DOHH2 (cell line): ENCODE results near the gene GPSM3.

Source experiments
- H3F3A ChIP-seq: fragments of 200-600 bp; sonication (generic), shearing (Covaris generic); 2 replicates; pipeline ENCODE4 v1.6.0; 2016; ENCODE audit warnings: antibody characterized with exemption, mild to moderate bottlenecking; ENCODE audit not compliant: control insufficient read depth, insufficient read depth
- H3K27ac ChIP-seq: fragments of 200-600 bp; sonication (generic); 2 replicates; pipeline ENCODE4 v1.5.1; 2014; ENCODE audit warnings: low read depth, mild to moderate bottlenecking, low read length, moderate library complexity
- H3K27me3 ChIP-seq: fragments of 200-600 bp; sonication (generic); 2 replicates; pipeline ENCODE4 v1.6.1; 2014; ENCODE audit warnings: mild to moderate bottlenecking, low read length, mixed read lengths; ENCODE audit not compliant: control insufficient read depth
- H3K36me3 ChIP-seq: fragments of 200-600 bp; sonication (generic); 2 replicates; pipeline ENCODE4 v1.6.1; 2014; ENCODE audit warnings: mild to moderate bottlenecking, low read length, moderate library complexity, mixed read lengths; ENCODE audit not compliant: control insufficient read depth
- H3K4me1 ChIP-seq: fragments of 200-600 bp; sonication (generic); 2 replicates; pipeline ENCODE4 v1.6.1; 2014; ENCODE audit warnings: mild to moderate bottlenecking, low read length, mixed read lengths; ENCODE audit not compliant: control insufficient read depth
- H3K4me2 ChIP-seq: fragments of 200-600 bp; sonication (generic); 2 replicates; pipeline ENCODE4 v1.6.0; 2014; ENCODE audit warnings: mild to moderate bottlenecking, low read length, moderate library complexity
- H3K4me3 ChIP-seq: fragments of 200-600 bp; sonication (generic); 2 replicates; pipeline ENCODE4 v1.5.1; 2014; ENCODE audit warnings: mild to moderate bottlenecking, low read length, mixed read lengths
- H3K79me2 ChIP-seq: fragments of 200-600 bp; sonication (generic); 2 replicates; pipeline ENCODE4 v1.6.1; 2014; ENCODE audit warnings: mild to moderate bottlenecking, low read length, mixed read lengths; ENCODE audit not compliant: control insufficient read depth
- H3K9me2 ChIP-seq: fragments of 200-600 bp; sonication (generic); replicated peaks from 2 replicates; pipeline ENCODE4 v1.6.1; 2014; ENCODE audit warnings: mild to moderate bottlenecking, low read length, mixed read lengths; ENCODE audit not compliant: control insufficient read depth
- H3K9me3 ChIP-seq: fragments of 200-600 bp; sonication (generic); 2 replicates; pipeline ENCODE4 v1.6.1; 2014; ENCODE audit warnings: antibody characterized with exemption, low read length, mixed read lengths; ENCODE audit not compliant: control insufficient read depth, insufficient read depth
- H4K20me1 ChIP-seq: fragments of 200-600 bp; sonication (generic); 2 replicates; pipeline ENCODE4 v1.6.0; 2014; ENCODE audit warnings: low read depth, mild to moderate bottlenecking, antibody characterized with exemption, low read length, moderate library complexity; ENCODE audit not compliant: control insufficient read depth, insufficient read depth
- EZH2phosphoT487 ChIP-seq: fragments of 200-600 bp; sonication (generic); IDR thresholded peaks from 2 replicates; pipeline ENCODE4 v1.6.1; 2017; ENCODE audit warnings: borderline replicate concordance, mild to moderate bottlenecking, antibody characterized with exemption, low read length, moderate library complexity, mixed read lengths
- TF ChIP-seq, protein P1 (sequence below): fragments of 200-600 bp; sonication (generic); IDR thresholded peaks from one replicate; pipeline ENCODE4 v1.5.1; 2014; ENCODE audit warnings: antibody characterized with exemption, mild to moderate bottlenecking, low read depth, low read length; ENCODE audit not compliant: poor library complexity, severe bottlenecking

GPSM3 gene, protein sequence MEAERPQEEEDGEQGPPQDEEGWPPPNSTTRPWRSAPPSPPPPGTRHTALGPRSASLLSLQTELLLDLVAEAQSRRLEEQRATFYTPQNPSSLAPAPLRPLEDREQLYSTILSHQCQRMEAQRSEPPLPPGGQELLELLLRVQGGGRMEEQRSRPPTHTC

DNA sequence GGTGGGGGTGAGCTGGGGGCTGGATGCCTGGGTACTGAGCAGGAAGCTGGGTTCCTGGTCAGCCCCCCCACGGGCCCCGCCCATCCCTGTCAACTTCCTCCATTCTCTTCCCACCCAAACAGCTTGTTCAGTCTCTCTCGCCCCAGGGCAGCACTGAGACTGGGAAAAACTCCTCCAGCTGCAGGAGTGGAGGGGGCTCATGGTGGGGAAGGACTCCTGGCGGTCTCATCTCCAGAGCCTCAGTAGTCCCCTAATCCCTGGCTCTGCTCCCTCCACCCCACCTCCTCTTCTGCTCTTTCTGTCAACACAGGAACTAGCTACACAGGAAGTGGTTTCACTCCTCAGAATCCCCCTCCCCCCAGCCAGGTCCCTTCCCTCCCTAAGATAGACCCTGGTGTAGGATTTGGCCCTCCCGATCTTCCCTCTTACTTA is at the start of gene GPSM3:
TSS of gene GPSM3 (minus strand) at position 36 of the 432 bp plus-strand sequence. CDS start 130 bp downstream, outside the sequence.
- peaks cover 24% of the 10 kb centered on the region for H3F3A ChIP-seq
- H3K4me3 ChIP-seq: peak within 1 kb of the TSS; percentile 83
- TF ChIP-seq, protein P1, sequence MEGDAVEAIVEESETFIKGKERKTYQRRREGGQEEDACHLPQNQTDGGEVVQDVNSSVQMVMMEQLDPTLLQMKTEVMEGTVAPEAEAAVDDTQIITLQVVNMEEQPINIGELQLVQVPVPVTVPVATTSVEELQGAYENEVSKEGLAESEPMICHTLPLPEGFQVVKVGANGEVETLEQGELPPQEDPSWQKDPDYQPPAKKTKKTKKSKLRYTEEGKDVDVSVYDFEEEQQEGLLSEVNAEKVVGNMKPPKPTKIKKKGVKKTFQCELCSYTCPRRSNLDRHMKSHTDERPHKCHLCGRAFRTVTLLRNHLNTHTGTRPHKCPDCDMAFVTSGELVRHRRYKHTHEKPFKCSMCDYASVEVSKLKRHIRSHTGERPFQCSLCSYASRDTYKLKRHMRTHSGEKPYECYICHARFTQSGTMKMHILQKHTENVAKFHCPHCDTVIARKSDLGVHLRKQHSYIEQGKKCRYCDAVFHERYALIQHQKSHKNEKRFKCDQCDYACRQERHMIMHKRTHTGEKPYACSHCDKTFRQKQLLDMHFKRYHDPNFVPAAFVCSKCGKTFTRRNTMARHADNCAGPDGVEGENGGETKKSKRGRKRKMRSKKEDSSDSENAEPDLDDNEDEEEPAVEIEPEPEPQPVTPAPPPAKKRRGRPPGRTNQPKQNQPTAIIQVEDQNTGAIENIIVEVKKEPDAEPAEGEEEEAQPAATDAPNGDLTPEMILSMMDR: no peak
- no peak for TF ChIP-seq EZH2phosphoT487
- H3K79me2 ChIP-seq: peaks cover 54% of the 10 kb centered on the region
- peak within 1 kb of the TSS; percentile 90 for H3K27ac ChIP-seq
- no peaks in the 10 kb centered on the region for H3K27me3 ChIP-seq
- H3K4me2 ChIP-seq: peak within 1 kb of the TSS; percentile 100
- peaks cover 34% of the 10 kb centered on the region for H3K36me3 ChIP-seq
- peaks cover 75% of the 10 kb centered on the region for H3K4me1 ChIP-seq
- H3K9me2 ChIP-seq: no peaks in the 10 kb centered on the region
- no peaks in the 10 kb centered on the region for H4K20me1 ChIP-seq
- H3K9me3 ChIP-seq: no peaks in the 10 kb centered on the region

DNA sequence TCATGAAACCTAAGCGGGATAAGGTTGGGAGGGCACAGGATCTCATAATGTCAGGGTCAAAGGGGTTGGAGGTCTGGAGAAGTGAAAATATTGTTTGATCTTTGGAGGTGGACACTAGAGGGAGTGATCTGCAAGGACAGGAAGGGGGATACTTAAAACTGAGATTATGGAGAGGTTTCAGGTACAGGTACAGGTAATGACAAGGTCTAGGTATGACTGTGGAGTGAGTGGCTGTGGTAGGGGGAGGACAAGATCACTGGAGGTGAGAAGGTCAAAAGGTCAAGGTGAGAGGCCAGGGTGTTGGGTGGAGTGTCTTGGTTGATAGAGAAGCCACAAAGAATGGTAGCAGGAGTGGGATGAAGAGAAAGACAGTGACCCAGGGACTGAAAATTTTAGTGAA is 48.2 kb upstream of the GPSM3 start:
- Histone ChIP-seq H4K20me1 (no peaks in the 10 kb centered on the region), H3K9me3 (no peaks in the 10 kb centered on the region), H3K36me3 (no peaks in the 10 kb centered on the region), H3K27ac (no peak overlapping the region), H3F3A (no peaks in the 10 kb centered on the region), H3K27me3 (no peaks in the 10 kb centered on the region), H3K4me1 (peaks cover 18% of the 10 kb centered on the region), H3K79me2 (no peaks in the 10 kb centered on the region), H3K4me2 (no peak overlapping the region), H3K4me3 (no peak overlapping the region), H3K9me2 (no peaks in the 10 kb centered on the region)
- no peak for TF ChIP-seq EZH2phosphoT487
- TF ChIP-seq, protein P1: peak; percentile 13

DNA sequence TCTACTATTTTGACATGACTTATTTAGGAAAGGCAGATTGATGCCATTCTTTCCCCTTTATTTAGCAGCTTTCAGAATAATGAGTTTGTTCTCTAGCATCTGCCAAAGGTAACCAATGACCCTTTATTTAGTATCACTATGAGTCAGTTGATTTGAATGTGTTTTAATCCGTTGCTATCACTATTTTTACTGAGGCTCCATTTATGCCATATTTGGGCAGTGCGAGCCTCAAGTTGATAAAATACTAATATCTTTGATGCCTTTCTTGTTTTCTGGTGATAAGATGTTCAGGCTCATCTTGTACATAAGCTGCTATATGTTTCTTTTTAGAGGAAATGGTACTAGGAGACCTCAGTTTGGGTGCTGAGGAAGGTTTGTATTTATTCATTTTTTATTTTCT is 47.0 kb upstream of the GPSM3 start:
- no peaks in the 10 kb centered on the region for H3K9me3 ChIP-seq
- no peaks in the 10 kb centered on the region for H3K27me3 ChIP-seq
- H3K4me1 ChIP-seq: peaks cover 7% of the 10 kb centered on the region
- H3F3A ChIP-seq: no peaks in the 10 kb centered on the region
- no peaks in the 10 kb centered on the region for H3K36me3 ChIP-seq
- no peak overlapping the region for H3K27ac ChIP-seq
- H3K9me2 ChIP-seq: no peaks in the 10 kb centered on the region
- H3K4me2 ChIP-seq: no peak overlapping the region
- H3K4me3 ChIP-seq: no peak overlapping the region
- H3K79me2 ChIP-seq: no peaks in the 10 kb centered on the region
- no peaks in the 10 kb centered on the region for H4K20me1 ChIP-seq
- TF ChIP-seq, protein P1: no peak
- no peak for TF ChIP-seq EZH2phosphoT487
